Measurements from ENCODE around the gene FBXO48. TPM values are rescaled to one million over a fixed set of nuclear protein-coding genes. Genes with fewer than 3 reads are reported as not detected.

The FBXO48 gene
- polyA plus RNA-seq, 1 of the 3 experiments (the other 2 are of a cell fraction), result 0.30 TPM

Other genes with a start within 250 kb of the FBXO48 start
- 12.0 and 13.8 TPM in 2 replicates for gene PPP3R1, start 214.8 kb downstream of the FBXO48 start, polyA plus RNA-seq (2012; rRNA removed)
- gene CNRIP1, start 147.3 kb downstream of the FBXO48 start, polyA plus RNA-seq (2012; rRNA removed), result 55.5 and 63.0 TPM in 2 replicates
- 0.02 TPM in 2 replicates for gene PLEK, start 102.0 kb downstream of the FBXO48 start, polyA plus RNA-seq (2012; rRNA removed)
- gene APLF, start 291 bp upstream of the FBXO48 start, polyA plus RNA-seq (2012; rRNA removed), result 1.1 and 1.3 TPM in 2 replicates
- not detected in 2 replicates for gene PROKR1, start 176.3 kb upstream of the FBXO48 start, polyA plus RNA-seq (2012; rRNA removed)

Data from SK-N-SH (cell line).